GM23338 (cell line): ENCODE data around the gene ZNF646. TPM values are rescaled to one million over a fixed set of nuclear protein-coding genes. Genes with fewer than 3 reads are reported as not detected.

ENCODE experiments used
- ATAC-seq: fragments of 200-7000 bp; cut with Tn5 transposase; 3 replicates; pipeline ENCODE4 v1.9.1; 2020
- DNase-seq: peaks from one replicate; pipeline ENCODE4 v3.0.0-alpha.2; 2015; ENCODE audit warnings: low spot score
- H2AFZ ChIP-seq: fragments of 200-600 bp; sonication (generic); 2 replicates; pipeline ENCODE4 v1.8.0; 2016; ENCODE audit warnings: antibody characterized with exemption, mild to moderate bottlenecking, moderate library complexity
- H3F3A ChIP-seq: fragments of 200-600 bp; sonication (generic); replicated peaks from 2 replicates; pipeline ENCODE4 v1.8.0; 2017; ENCODE audit warnings: antibody characterized with exemption, mixed run types, low read depth
- H3K27ac ChIP-seq: fragments of 200-600 bp; sonication (generic); 2 replicates; pipeline ENCODE4 v1.6.1; 2016; ENCODE audit warnings: low read depth
- H3K27me3 ChIP-seq: fragments of 200-600 bp; sonication (generic); 2 replicates; pipeline ENCODE4 v1.8.0; 2016; ENCODE audit warnings: mild to moderate bottlenecking, mixed run types, moderate library complexity; ENCODE audit not compliant: insufficient read depth
- H3K36me3 ChIP-seq: fragments of 200-600 bp; sonication (generic); 2 replicates; pipeline ENCODE4 v1.8.0; 2016; ENCODE audit warnings: mild to moderate bottlenecking; ENCODE audit not compliant: insufficient read depth
- H3K4me1 ChIP-seq: fragments of 200-600 bp; sonication (generic); 2 replicates; pipeline ENCODE4 v1.8.0; 2016; ENCODE audit warnings: mild to moderate bottlenecking, moderate library complexity; ENCODE audit not compliant: insufficient read depth
- H3K4me2 ChIP-seq: fragments of 200-600 bp; sonication (generic); 2 replicates; pipeline ENCODE4 v1.7.1; 2017; ENCODE audit warnings: mixed run types
- H3K4me3 ChIP-seq: fragments of 200-600 bp; sonication (generic); 2 replicates; pipeline ENCODE4 v1.6.1; 2016; ENCODE audit warnings: mixed run types
- H3K79me2 ChIP-seq: fragments of 200-600 bp; sonication (generic); replicated peaks from 2 replicates; pipeline ENCODE4 v1.8.0; 2017; ENCODE audit warnings: mild to moderate bottlenecking; ENCODE audit not compliant: insufficient read depth
- H3K9me2 ChIP-seq: fragments of 200-600 bp; sonication (generic); 2 replicates; pipeline ENCODE4 v1.8.0; 2017; ENCODE audit not compliant: insufficient read depth
- H4K20me1 ChIP-seq: fragments of 200-600 bp; sonication (generic); replicated peaks from 2 replicates; pipeline ENCODE4 v1.8.0; 2017; ENCODE audit warnings: mild to moderate bottlenecking; ENCODE audit not compliant: insufficient read depth
- H3K27ac Mint-ChIP-seq: 2 replicates; pipeline ENCODE4 v1.8.0; 2020; ENCODE audit warnings: inconsistent platforms, mild to moderate bottlenecking, moderate library complexity, mixed read lengths
- H3K27me3 Mint-ChIP-seq: 3 replicates; pipeline ENCODE4 v1.8.0; 2022; ENCODE audit warnings: low read depth, mild to moderate bottlenecking, moderate library complexity, mixed read lengths, inconsistent platforms; ENCODE audit not compliant: insufficient read depth, poor library complexity
- H3K36me3 Mint-ChIP-seq: 3 replicates; pipeline ENCODE4 v1.8.0; 2021; ENCODE audit warnings: low read depth, mild to moderate bottlenecking, inconsistent platforms, moderate library complexity, mixed read lengths
- H3K4me1 Mint-ChIP-seq: 3 replicates; pipeline ENCODE4 v1.8.0; 2020; ENCODE audit warnings: mild to moderate bottlenecking, inconsistent platforms, mixed read lengths
- H3K4me3 Mint-ChIP-seq: 3 replicates; pipeline ENCODE4 v1.8.0; 2021; ENCODE audit warnings: moderate library complexity, mild to moderate bottlenecking, inconsistent platforms, mixed read lengths
- H3K9me3 Mint-ChIP-seq: 3 replicates; pipeline ENCODE4 v1.8.0; 2020; ENCODE audit warnings: moderate library complexity, mild to moderate bottlenecking, inconsistent platforms, mixed read lengths
- CREB1 ChIP-seq: fragments of 250-450 bp; sonication (Bioruptor Pico); IDR thresholded peaks from 2 replicates; pipeline ENCODE4 v1.5.0; 2020; ENCODE audit warnings: low read depth, mild to moderate bottlenecking, moderate library complexity
- ETS1 ChIP-seq: IDR thresholded peaks from 2 replicates; pipeline ENCODE4 v1.6.1; 2016; ENCODE audit warnings: antibody characterized with exemption
- EZH2 ChIP-seq: fragments of 200-600 bp; sonication (generic); IDR thresholded peaks from one replicate; pipeline ENCODE4 v1.8.0; 2017; ENCODE audit warnings: antibody characterized with exemption, mild to moderate bottlenecking, low read depth; ENCODE audit not compliant: unreplicated experiment
- EZH2phosphoT487 ChIP-seq: fragments of 200-600 bp; sonication (generic); IDR thresholded peaks from one replicate; pipeline ENCODE4 v1.8.1; 2018; ENCODE audit warnings: antibody characterized with exemption; ENCODE audit not compliant: unreplicated experiment
- JUNB ChIP-seq: IDR thresholded peaks from one replicate; pipeline ENCODE4 v1.6.1; 2016; ENCODE audit warnings: antibody characterized with exemption; ENCODE audit not compliant: unreplicated experiment
- NANOG ChIP-seq: IDR thresholded peaks from 2 replicates; pipeline ENCODE4 v1.6.1; 2016; ENCODE audit warnings: antibody characterized with exemption, borderline replicate concordance
- POLR2AphosphoS5 ChIP-seq: IDR thresholded peaks from 2 replicates; pipeline ENCODE4 v1.6.1; 2016; ENCODE audit warnings: antibody characterized with exemption, low read depth
- REST ChIP-seq: IDR thresholded peaks from one replicate; pipeline ENCODE4 v1.6.1; 2018; ENCODE audit warnings: antibody characterized with exemption; ENCODE audit not compliant: unreplicated experiment
- STAT1 ChIP-seq: IDR thresholded peaks from one replicate; pipeline ENCODE4 v1.6.1; 2016; ENCODE audit warnings: antibody characterized with exemption; ENCODE audit not compliant: unreplicated experiment
- ZNF114 ChIP-seq: fragments of 250-450 bp; sonication (Bioruptor Pico); IDR thresholded peaks from 2 replicates; pipeline ENCODE4 v1.5.0; 2020; ENCODE audit warnings: mild to moderate bottlenecking, moderate library complexity
- ZNF331 ChIP-seq: fragments of 250-450 bp; sonication (Bioruptor Pico); IDR thresholded peaks from 2 replicates; pipeline ENCODE4 v1.5.0; 2020; ENCODE audit warnings: low read depth, mild to moderate bottlenecking, moderate library complexity
- ZNF462 ChIP-seq: fragments of 250-450 bp; sonication (Bioruptor Pico); IDR thresholded peaks from 2 replicates; pipeline ENCODE4 v1.5.0; 2020; ENCODE audit warnings: mild to moderate bottlenecking, moderate library complexity
- polyA plus RNA-seq: library from polyadenylated mRNA; unstranded; fragments of >200 nt; fragmentation: Nextera tagmentation; extraction: Ambion mirVana; gene quantifications from 2 replicates; pipeline ENCODE4 v1.2.1, GENCODE V29; 2016
- total RNA-seq: library from RNA; depleted of rRNA; stranded (reverse); fragments of >200 nt; shearing (Covaris generic); gene quantifications from 2 replicates; pipeline ENCODE4 v1.2.3, GENCODE V29; 2014
- TF ChIP-seq, protein P1 (sequence below), 2 experiments: fragments of 200-600 bp in 1 of 2; sonication (generic) in 1 of 2; conservative IDR thresholded peaks; 2 replicates each; pipeline versions ENCODE4 v1.5.1 to v1.6.1; 2016 to 2017; ENCODE audit warnings: antibody characterized with exemption in 2 of 2, low read depth in 2 of 2, mild to moderate bottlenecking in 2 of 2, moderate library complexity in 1 of 2

The ZNF646 gene
- total and polyA plus RNA-seq, 2 experiments from 2014 or later, result 6.3 to 29.3 TPM

DNA sequence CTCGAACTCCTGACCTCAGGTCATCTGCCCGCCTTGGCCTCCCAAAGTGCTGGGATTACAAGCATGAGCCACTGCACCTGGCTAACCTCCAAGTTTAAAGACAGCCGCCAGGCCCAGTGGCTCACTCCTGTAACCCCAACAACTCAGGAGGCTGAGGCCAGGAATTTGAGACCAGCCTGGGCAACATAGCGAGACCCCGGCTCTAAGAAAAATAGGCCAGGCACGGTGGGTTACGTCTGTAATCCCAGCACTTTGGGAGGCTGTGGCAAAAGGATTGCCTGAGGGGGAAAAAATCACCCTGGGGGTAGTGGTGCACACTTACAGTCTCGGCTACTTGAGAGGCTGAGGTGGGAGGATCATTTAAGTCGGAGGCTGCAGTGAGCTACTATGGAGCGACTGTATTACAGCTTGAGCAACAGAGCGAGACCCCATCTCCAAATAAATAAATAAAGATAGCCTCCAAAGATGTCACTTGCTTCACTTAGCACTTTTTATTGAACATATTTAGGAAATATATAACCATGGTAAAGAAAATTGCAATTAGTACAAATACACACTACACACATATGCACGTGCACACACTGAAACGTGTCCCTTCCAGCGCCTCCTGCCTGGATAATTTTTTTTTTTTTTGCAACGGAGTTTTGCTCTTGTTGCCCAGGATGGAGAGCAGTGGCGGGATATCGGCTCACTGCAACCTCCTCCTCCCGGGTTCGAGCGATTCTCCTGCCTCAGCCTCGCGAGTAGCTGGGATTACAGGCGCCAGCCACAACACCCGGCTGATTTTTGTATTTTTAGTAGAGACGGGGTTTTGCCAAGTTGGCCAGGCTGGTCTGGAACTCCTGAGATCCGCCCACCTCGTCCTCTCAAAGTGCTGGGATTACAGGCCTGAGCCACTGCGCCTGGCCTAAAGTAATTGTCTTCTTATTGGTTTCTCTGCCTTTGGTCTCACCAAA lies 32.6 kb downstream of the ZNF646 start:
- peaks cover 5% of the 10 kb centered on the region; the same call in 1 of the 2 replicates for H3F3A ChIP-seq
- H3K27me3 ChIP-seq, result no peaks in the 10 kb centered on the region
- H2AFZ ChIP-seq, result no peak overlapping the region
- H3K27ac ChIP-seq, result no peak overlapping the region
- ATAC-seq (no peak), DNase-seq (no peak)
- H3K4me3 Mint-ChIP-seq, result peak overlapping the region; percentile 77; the same call in 1 of the 3 replicates
- H3K9me2 ChIP-seq, result no peaks in the 10 kb centered on the region
- H3K4me1 Mint-ChIP-seq, result peaks cover 9% of the 10 kb centered on the region; the same call in 1 of the 3 replicates
- no peaks in the 10 kb centered on the region for H3K79me2 ChIP-seq
- TF ChIP-seq ZNF462 (CRISPR knock-in tag) (no peak), JUNB (no peak), REST (no peak), EZH2 (no peak), CREB1 (no peak), ZNF331 (no peak), POLR2AphosphoS5 (no peak), NANOG (no peak), EZH2phosphoT487 (no peak), ZNF114 (CRISPR knock-in tag) (no peak), ETS1 (no peak), STAT1 (no peak)
- TF ChIP-seq, protein P1, sequence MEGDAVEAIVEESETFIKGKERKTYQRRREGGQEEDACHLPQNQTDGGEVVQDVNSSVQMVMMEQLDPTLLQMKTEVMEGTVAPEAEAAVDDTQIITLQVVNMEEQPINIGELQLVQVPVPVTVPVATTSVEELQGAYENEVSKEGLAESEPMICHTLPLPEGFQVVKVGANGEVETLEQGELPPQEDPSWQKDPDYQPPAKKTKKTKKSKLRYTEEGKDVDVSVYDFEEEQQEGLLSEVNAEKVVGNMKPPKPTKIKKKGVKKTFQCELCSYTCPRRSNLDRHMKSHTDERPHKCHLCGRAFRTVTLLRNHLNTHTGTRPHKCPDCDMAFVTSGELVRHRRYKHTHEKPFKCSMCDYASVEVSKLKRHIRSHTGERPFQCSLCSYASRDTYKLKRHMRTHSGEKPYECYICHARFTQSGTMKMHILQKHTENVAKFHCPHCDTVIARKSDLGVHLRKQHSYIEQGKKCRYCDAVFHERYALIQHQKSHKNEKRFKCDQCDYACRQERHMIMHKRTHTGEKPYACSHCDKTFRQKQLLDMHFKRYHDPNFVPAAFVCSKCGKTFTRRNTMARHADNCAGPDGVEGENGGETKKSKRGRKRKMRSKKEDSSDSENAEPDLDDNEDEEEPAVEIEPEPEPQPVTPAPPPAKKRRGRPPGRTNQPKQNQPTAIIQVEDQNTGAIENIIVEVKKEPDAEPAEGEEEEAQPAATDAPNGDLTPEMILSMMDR (conservative IDR thresholded peaks at IDR 0.05; ENCODE audit: low read depth in 2 of 2), result no peak
- H3K9me3 Mint-ChIP-seq, result peaks cover 16% of the 10 kb centered on the region
- H3K4me3 ChIP-seq, result no peak overlapping the region
- peaks cover 18% of the 10 kb centered on the region for H3K36me3 Mint-ChIP-seq
- H3K27me3 Mint-ChIP-seq, result peaks cover 18% of the 10 kb centered on the region
- peaks cover 6% of the 10 kb centered on the region; the same call in 1 of the 2 replicates for H3K4me1 ChIP-seq
- H3K36me3 ChIP-seq, result no peaks in the 10 kb centered on the region
- H3K27ac Mint-ChIP-seq, result no peak overlapping the region
- H4K20me1 ChIP-seq, result no peaks in the 10 kb centered on the region; the same call in 1 of the 2 replicates
- H3K4me2 ChIP-seq, result no peak overlapping the region
